ENCODE data around the gene TSC2. TPM values are rescaled to one million over a fixed set of nuclear protein-coding genes. Genes with fewer than 3 reads are reported as not detected.
"Not testable (repeated sequence)": the region's sequence is repeated elsewhere in the genome, so short reads cannot be mapped to it uniquely, and the experiment has no call there.

The TSC2 gene
- total and polyA plus RNA-seq, 2 of the 13 experiments (the other 11 are each of a cell fraction or from before 2014, with no cell fraction given), result 19.6 to 40.4 TPM

GRCh38 chr16:2102471-2102870, 54.7 kb downstream of the TSC2 start (continued):
- TF ChIP-seq CSRNP2 (CRISPR knock-in tag; conservative IDR thresholded peaks at IDR 0.05; ENCODE audit: low read depth) (no peak), ZNF552 (CRISPR knock-in tag; IDR thresholded peaks at IDR 0.05; ENCODE audit: borderline replicate concordance) (no peak), POLR2A (IDR thresholded peaks at IDR 0.05; ENCODE audit: insufficient read depth in 1 of 2, low read depth in 2 of 2, low read length in 2 of 2) (no peak), POGZ (CRISPR knock-in tag; IDR thresholded peaks at IDR 0.05) (no peak), CHD2 (IDR thresholded peaks at IDR 0.05; ENCODE audit: low read depth, low read length) (no peak)

GRCh38 chr16:2104464-2104863, 56.7 kb downstream of the TSC2 start:
- in situ Hi-C loops (cut with HindIII; ENCODE audit: extremely low pct_ligation_motif_present, low pct_unique_long_range_greater_than_20kb); H3K27ac ChIP-seq (ENCODE audit: extremely low read length, insufficient read depth, low read length); H3K36me3 ChIP-seq (replicated peaks in 1 of 2; ENCODE audit: control insufficient read depth in 1 of 2, insufficient read depth in 2 of 2, low read length in 2 of 2); intact Hi-C loops (cut with micrococcal nuclease; ENCODE audit: unreplicated experiment); H3K27me3 ChIP-seq (ENCODE audit: control insufficient read depth in 1 of 2, insufficient read depth in 2 of 2, low read length in 2 of 2); FAIRE-seq; DNase-seq (ENCODE audit: low spot score); H3K4me1 ChIP-seq (ENCODE audit: insufficient read depth, low read length); POLR2A ChIA-PET; H2AFZ ChIP-seq (ENCODE audit: low read length); H4K20me1 ChIP-seq (ENCODE audit: insufficient read depth, low read length); H3K4me3 ChIP-seq (replicated peaks in 1 of 3; ENCODE audit: insufficient read depth in 1 of 3, low read depth in 2 of 3, low read length in 3 of 3); CTCF ChIA-PET (ENCODE audit: low intra/inter-chr PET ratio, low total read pairs); H3K4me2 ChIP-seq (ENCODE audit: low read depth, low read length); H3K79me2 ChIP-seq (ENCODE audit: insufficient read depth, low read length); BruUV-seq (replicated peaks); H3K9ac ChIP-seq (ENCODE audit: insufficient read depth, low read depth, low read length); H3K9me3 ChIP-seq (ENCODE audit: low read length): not testable (repeated sequence)
- WGBS (ENCODE audit: low lambda C conversion rate), result 95% methylated on average over 7 of the region's 20 CpGs
- ATAC-seq, result peak; percentile 74

GRCh38 chr16:2105291-2105690, 57.5 kb downstream of the TSC2 start:
- H3K79me2 ChIP-seq (ENCODE audit: insufficient read depth, low read length); H4K20me1 ChIP-seq (ENCODE audit: insufficient read depth, low read length); CTCF ChIA-PET (ENCODE audit: low intra/inter-chr PET ratio, low total read pairs); FAIRE-seq; DNase-seq (ENCODE audit: low spot score); H3K4me2 ChIP-seq (ENCODE audit: low read depth, low read length); H3K36me3 ChIP-seq (replicated peaks in 1 of 2; ENCODE audit: control insufficient read depth in 1 of 2, insufficient read depth in 2 of 2, low read length in 2 of 2); H3K4me1 ChIP-seq (ENCODE audit: insufficient read depth, low read length); BruUV-seq (replicated peaks); POLR2A ChIA-PET; intact Hi-C loops (cut with micrococcal nuclease; ENCODE audit: unreplicated experiment); H3K27ac ChIP-seq (ENCODE audit: extremely low read length, insufficient read depth, low read length); ATAC-seq; H3K4me3 ChIP-seq (replicated peaks in 1 of 3; ENCODE audit: insufficient read depth in 1 of 3, low read depth in 2 of 3, low read length in 3 of 3); H2AFZ ChIP-seq (ENCODE audit: low read length); H3K9ac ChIP-seq (ENCODE audit: insufficient read depth, low read depth, low read length); H3K9me3 ChIP-seq (ENCODE audit: low read length); H3K27me3 ChIP-seq (ENCODE audit: control insufficient read depth in 1 of 2, insufficient read depth in 2 of 2, low read length in 2 of 2); in situ Hi-C loops (cut with HindIII; ENCODE audit: extremely low pct_ligation_motif_present, low pct_unique_long_range_greater_than_20kb): not testable (repeated sequence)
- WGBS (ENCODE audit: low lambda C conversion rate), result 97% methylated on average over 7 of the region's 21 CpGs

- H4K20me1 ChIP-seq (ENCODE audit: insufficient read depth, low read length); H3K9ac ChIP-seq (ENCODE audit: insufficient read depth, low read depth, low read length); POLR2A ChIA-PET; CTCF ChIA-PET (ENCODE audit: low intra/inter-chr PET ratio, low total read pairs); ATAC-seq; BruUV-seq (replicated peaks); H3K27ac ChIP-seq (ENCODE audit: extremely low read length, insufficient read depth, low read length); H3K4me1 ChIP-seq (ENCODE audit: insufficient read depth, low read length); H3K9me3 ChIP-seq (ENCODE audit: low read length); H3K4me2 ChIP-seq (ENCODE audit: low read depth, low read length); DNase-seq (ENCODE audit: low spot score); H3K4me3 ChIP-seq (replicated peaks in 1 of 3; ENCODE audit: insufficient read depth in 1 of 3, low read depth in 2 of 3, low read length in 3 of 3); FAIRE-seq; H3K36me3 ChIP-seq (replicated peaks in 1 of 2; ENCODE audit: control insufficient read depth in 1 of 2, insufficient read depth in 2 of 2, low read length in 2 of 2); H2AFZ ChIP-seq (ENCODE audit: low read length); intact Hi-C loops (cut with micrococcal nuclease; ENCODE audit: unreplicated experiment); in situ Hi-C loops (cut with HindIII; ENCODE audit: extremely low pct_ligation_motif_present, low pct_unique_long_range_greater_than_20kb); H3K79me2 ChIP-seq (ENCODE audit: insufficient read depth, low read length); H3K27me3 ChIP-seq (ENCODE audit: control insufficient read depth in 1 of 2, insufficient read depth in 2 of 2, low read length in 2 of 2): not testable (repeated sequence)
- WGBS (ENCODE audit: low lambda C conversion rate), result 98% methylated on average over 8 of the region's 22 CpGs
Measured at GRCh38 chr16:2105769-2106168, 58.0 kb downstream of the TSC2 start.
